ENCODE measurements around the gene AATK.

DNA sequence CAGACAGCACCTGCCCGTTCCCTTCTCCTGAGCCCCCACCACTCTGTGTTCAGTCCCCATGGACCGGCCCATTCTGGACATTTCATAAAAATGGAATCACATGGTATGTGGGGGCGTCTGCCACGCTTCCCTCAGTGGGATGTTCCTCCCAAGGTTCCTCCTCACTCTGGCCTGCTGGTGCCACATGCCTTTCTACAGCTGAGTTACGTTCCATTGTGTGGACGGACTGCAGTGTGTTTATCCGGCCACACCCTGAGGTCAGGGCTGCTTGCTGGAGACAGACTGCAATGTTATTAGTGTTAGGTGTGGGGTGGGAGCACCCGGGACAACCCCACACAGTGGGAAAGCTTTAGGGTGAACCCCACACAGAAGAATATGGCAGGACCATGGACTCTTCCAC, 5.9 kb upstream of the AATK start:
- TF ChIP-seq ZFX (IDR thresholded peaks at IDR 0.05) = no peak
- TF ChIP-seq, protein P1, sequence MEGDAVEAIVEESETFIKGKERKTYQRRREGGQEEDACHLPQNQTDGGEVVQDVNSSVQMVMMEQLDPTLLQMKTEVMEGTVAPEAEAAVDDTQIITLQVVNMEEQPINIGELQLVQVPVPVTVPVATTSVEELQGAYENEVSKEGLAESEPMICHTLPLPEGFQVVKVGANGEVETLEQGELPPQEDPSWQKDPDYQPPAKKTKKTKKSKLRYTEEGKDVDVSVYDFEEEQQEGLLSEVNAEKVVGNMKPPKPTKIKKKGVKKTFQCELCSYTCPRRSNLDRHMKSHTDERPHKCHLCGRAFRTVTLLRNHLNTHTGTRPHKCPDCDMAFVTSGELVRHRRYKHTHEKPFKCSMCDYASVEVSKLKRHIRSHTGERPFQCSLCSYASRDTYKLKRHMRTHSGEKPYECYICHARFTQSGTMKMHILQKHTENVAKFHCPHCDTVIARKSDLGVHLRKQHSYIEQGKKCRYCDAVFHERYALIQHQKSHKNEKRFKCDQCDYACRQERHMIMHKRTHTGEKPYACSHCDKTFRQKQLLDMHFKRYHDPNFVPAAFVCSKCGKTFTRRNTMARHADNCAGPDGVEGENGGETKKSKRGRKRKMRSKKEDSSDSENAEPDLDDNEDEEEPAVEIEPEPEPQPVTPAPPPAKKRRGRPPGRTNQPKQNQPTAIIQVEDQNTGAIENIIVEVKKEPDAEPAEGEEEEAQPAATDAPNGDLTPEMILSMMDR (conservative IDR thresholded peaks at IDR 0.05) = no peak

Measured in C4-2B (cell line).